KG1 (cell line): Measurements from ENCODE around the gene UBR3.
"Not testable (repeated sequence)": the region's sequence is repeated elsewhere in the genome, so short reads cannot be mapped to it uniquely, and the experiment has no call there.

Experiments used
- DNase-seq: peaks from one replicate; lab custom pipeline; 2025; lab: John Stamatoyannopoulos, UW

The UBR3 gene

GRCh38 chr2:170113168-170113894, 286.1 kb downstream of the UBR3 start:
- DNase-seq, result no peak

GRCh38 chr2:170115501-170116229, 288.4 kb downstream of the UBR3 start:
- DNase-seq, result no peak

GRCh38 chr2:170118641-170119040, 291.4 kb downstream of the UBR3 start:
- DNase-seq, result no peak

- not testable (repeated sequence) for DNase-seq
These were observed 292.1 kb downstream of the UBR3 start for GRCh38 chr2:170119326-170119725.

GRCh38 chr2:170121689-170122088, 294.4 kb downstream of the UBR3 start:
- DNase-seq, result no peak

- no peak for DNase-seq
These were observed 295.8 kb downstream of the UBR3 start for GRCh38 chr2:170122883-170123547.

- no peak for DNase-seq
These were observed 296.3 kb downstream of the UBR3 start for GRCh38 chr2:170123593-170123992.

GRCh38 chr2:170126138-170126728, 299.0 kb downstream of the UBR3 start:
- DNase-seq, result not testable (repeated sequence)
